ENCODE results near the gene CTNNA3.
"Not testable (repeated sequence)": the region's sequence is repeated elsewhere in the genome, so short reads cannot be mapped to it uniquely, and the experiment has no call there.

The CTNNA3 gene

GRCh38 chr10:67603701-67604100 is 92.3 kb downstream of the CTNNA3 start:
- DNase-seq (ENCODE audit: low spot score in 2 of 2) = no peak

GRCh38 chr10:67603086-67603485 is 92.9 kb downstream of the CTNNA3 start:
- in situ Hi-C loops (cut with MboI; ENCODE audit: low sequenced_read_pairs) = no loop called here
- Histone ChIP-seq H3K36me3 (replicated peaks) (no peaks in the 10 kb centered on the region), H3K9me3 (no peaks in the 10 kb centered on the region), H3K4me1 (peaks cover 9% of the 10 kb centered on the region), H3K4me3 (no peak overlapping the region), H3K27me3 (ENCODE audit: low read depth) (no peaks in the 10 kb centered on the region)
- no peak for DNase-seq (ENCODE audit: low spot score in 2 of 2)

More at GRCh38 chr10:67603701-67604100, 92.3 kb downstream of the CTNNA3 start:
- H3K4me1 ChIP-seq = peaks cover 9% of the 10 kb centered on the region
- H3K36me3 ChIP-seq (replicated peaks) = no peaks in the 10 kb centered on the region
- no peaks in the 10 kb centered on the region for H3K27me3 ChIP-seq (ENCODE audit: low read depth)
- in situ Hi-C loops (cut with MboI; ENCODE audit: low sequenced_read_pairs) = no loop called here
- H3K4me3 ChIP-seq = no peak overlapping the region
- no peaks in the 10 kb centered on the region for H3K9me3 ChIP-seq

- in situ Hi-C loops (cut with MboI; ENCODE audit: low sequenced_read_pairs) = no loop called here
- Histone ChIP-seq H3K4me1 (peaks cover 9% of the 10 kb centered on the region), H3K27me3 (ENCODE audit: low read depth) (no peaks in the 10 kb centered on the region), H3K9me3 (no peaks in the 10 kb centered on the region), H3K36me3 (replicated peaks) (no peaks in the 10 kb centered on the region), H3K4me3 (no peak overlapping the region)
- DNase-seq (ENCODE audit: low spot score in 2 of 2) = no peak
These were observed 93.6 kb downstream of the CTNNA3 start for GRCh38 chr10:67602268-67602950.

GRCh38 chr10:67599597-67599996 is 96.4 kb downstream of the CTNNA3 start:
- H3K4me3 ChIP-seq = no peak overlapping the region
- DNase-seq (ENCODE audit: low spot score in 2 of 2) = no peak
- in situ Hi-C loops (cut with MboI; ENCODE audit: low sequenced_read_pairs) = no loop called here

GRCh38 chr10:67596641-67597040 is 99.4 kb downstream of the CTNNA3 start:
- in situ Hi-C loops (cut with MboI; ENCODE audit: low sequenced_read_pairs) = no loop called here
- H3K4me3 ChIP-seq = no peak overlapping the region
- DNase-seq (ENCODE audit: low spot score in 2 of 2) = no peak

More at GRCh38 chr10:67599597-67599996, 96.4 kb downstream of the CTNNA3 start:
- no peaks in the 10 kb centered on the region; the same call in 1 of the 2 replicates for H3K9me3 ChIP-seq
- no peaks in the 10 kb centered on the region for H3K4me1 ChIP-seq
- H3K27me3 ChIP-seq (ENCODE audit: low read depth) = no peaks in the 10 kb centered on the region
- no peaks in the 10 kb centered on the region for H3K36me3 ChIP-seq (replicated peaks)

GRCh38 chr10:67587771-67588170 is 108.2 kb downstream of the CTNNA3 start:
- H3K4me1 ChIP-seq = no peaks in the 10 kb centered on the region
- DNase-seq (ENCODE audit: low spot score in 2 of 2) = no peak
- in situ Hi-C loops (cut with MboI; ENCODE audit: low sequenced_read_pairs) = no loop called here

More at GRCh38 chr10:67596641-67597040, 99.4 kb downstream of the CTNNA3 start:
- no peaks in the 10 kb centered on the region; the same call in 1 of the 2 replicates for H3K9me3 ChIP-seq
- no peaks in the 10 kb centered on the region for H3K27me3 ChIP-seq (ENCODE audit: low read depth)
- no peaks in the 10 kb centered on the region for H3K36me3 ChIP-seq (replicated peaks)
- H3K4me1 ChIP-seq = no peaks in the 10 kb centered on the region

GRCh38 chr10:67575532-67575931 is 120.5 kb downstream of the CTNNA3 start:
- H3K36me3 ChIP-seq (replicated peaks) = no peaks in the 10 kb centered on the region
- in situ Hi-C loops (cut with MboI; ENCODE audit: low sequenced_read_pairs) = no loop called here
- H3K27me3 ChIP-seq (ENCODE audit: low read depth) = no peaks in the 10 kb centered on the region; the same call in 1 of the 2 replicates
- DNase-seq (ENCODE audit: low spot score in 2 of 2) = no peak
- H3K4me1 ChIP-seq = no peaks in the 10 kb centered on the region
- no peak overlapping the region for H3K4me3 ChIP-seq
- H3K9me3 ChIP-seq = no peaks in the 10 kb centered on the region

More at GRCh38 chr10:67587771-67588170, 108.2 kb downstream of the CTNNA3 start:
- Histone ChIP-seq H3K27me3 (ENCODE audit: low read depth) (no peaks in the 10 kb centered on the region), H3K36me3 (replicated peaks) (no peaks in the 10 kb centered on the region), H3K4me3 (no peak overlapping the region), H3K9me3 (no peaks in the 10 kb centered on the region; the same call in 1 of the 2 replicates)

- no peak overlapping the region for H3K4me3 ChIP-seq
- H3K36me3 ChIP-seq (replicated peaks) = no peaks in the 10 kb centered on the region
- H3K27me3 ChIP-seq (ENCODE audit: low read depth) = no peaks in the 10 kb centered on the region; the same call in 1 of the 2 replicates
- H3K9me3 ChIP-seq = no peaks in the 10 kb centered on the region
- H3K4me1 ChIP-seq = no peaks in the 10 kb centered on the region
- in situ Hi-C loops (cut with MboI; ENCODE audit: low sequenced_read_pairs) = no loop called here
- DNase-seq (ENCODE audit: low spot score in 2 of 2) = no peak
These were observed 122.5 kb downstream of the CTNNA3 start for GRCh38 chr10:67573484-67573883.

- Histone ChIP-seq H3K9me3 (no peaks in the 10 kb centered on the region), H3K4me1 (no peaks in the 10 kb centered on the region), H3K4me3 (no peak overlapping the region), H3K27me3 (ENCODE audit: low read depth) (no peaks in the 10 kb centered on the region; the same call in 1 of the 2 replicates), H3K36me3 (replicated peaks) (no peaks in the 10 kb centered on the region)
- in situ Hi-C loops (cut with MboI; ENCODE audit: low sequenced_read_pairs) = no loop called here
- no peak for DNase-seq (ENCODE audit: low spot score in 2 of 2)
These were observed 124.5 kb downstream of the CTNNA3 start for GRCh38 chr10:67571503-67571902.

GRCh38 chr10:67558311-67558710 is 137.7 kb downstream of the CTNNA3 start:
- H3K36me3 ChIP-seq (replicated peaks); in situ Hi-C loops (cut with MboI; ENCODE audit: low sequenced_read_pairs); H3K4me3 ChIP-seq: not testable (repeated sequence)

GRCh38 chr10:67553254-67553653 is 142.7 kb downstream of the CTNNA3 start:
- Histone ChIP-seq H3K9me3 (no peaks in the 10 kb centered on the region), H3K36me3 (replicated peaks) (no peaks in the 10 kb centered on the region), H3K4me3 (no peak overlapping the region), H3K4me1 (no peaks in the 10 kb centered on the region; the same call in 1 of the 2 replicates), H3K27me3 (ENCODE audit: low read depth) (no peaks in the 10 kb centered on the region)
- in situ Hi-C loops (cut with MboI; ENCODE audit: low sequenced_read_pairs) = no loop called here
- no peak for DNase-seq (ENCODE audit: low spot score in 2 of 2)

More at GRCh38 chr10:67558311-67558710, 137.7 kb downstream of the CTNNA3 start:
- H3K9me3 ChIP-seq; DNase-seq (ENCODE audit: low spot score in 2 of 2); H3K4me1 ChIP-seq; H3K27me3 ChIP-seq (ENCODE audit: low read depth): not testable (repeated sequence)

- no peaks in the 10 kb centered on the region for H3K36me3 ChIP-seq (replicated peaks)
- no peak for DNase-seq (ENCODE audit: low spot score in 2 of 2)
- H3K27me3 ChIP-seq (ENCODE audit: low read depth) = no peaks in the 10 kb centered on the region
- no peak overlapping the region for H3K4me3 ChIP-seq
- H3K9me3 ChIP-seq = no peaks in the 10 kb centered on the region
- in situ Hi-C loops (cut with MboI; ENCODE audit: low sequenced_read_pairs) = no loop called here
- no peaks in the 10 kb centered on the region; the same call in 1 of the 2 replicates for H3K4me1 ChIP-seq
These were observed 145.1 kb downstream of the CTNNA3 start for GRCh38 chr10:67550838-67551402.

GRCh38 chr10:67550046-67550445 is 145.9 kb downstream of the CTNNA3 start:
- in situ Hi-C loops (cut with MboI; ENCODE audit: low sequenced_read_pairs) = no loop called here
- H3K4me1 ChIP-seq = no peaks in the 10 kb centered on the region; the same call in 1 of the 2 replicates
- DNase-seq (ENCODE audit: low spot score in 2 of 2) = no peak

GRCh38 chr10:67549390-67549789 is 146.6 kb downstream of the CTNNA3 start:
- H3K9me3 ChIP-seq = no peaks in the 10 kb centered on the region
- no peak for DNase-seq (ENCODE audit: low spot score in 2 of 2)
- H3K4me3 ChIP-seq = no peak overlapping the region
- H3K4me1 ChIP-seq = no peaks in the 10 kb centered on the region; the same call in 1 of the 2 replicates
- in situ Hi-C loops (cut with MboI; ENCODE audit: low sequenced_read_pairs) = no loop called here
- no peaks in the 10 kb centered on the region for H3K27me3 ChIP-seq (ENCODE audit: low read depth)
- H3K36me3 ChIP-seq (replicated peaks) = no peaks in the 10 kb centered on the region

More at GRCh38 chr10:67550046-67550445, 145.9 kb downstream of the CTNNA3 start:
- Histone ChIP-seq H3K9me3 (no peaks in the 10 kb centered on the region), H3K36me3 (replicated peaks) (no peaks in the 10 kb centered on the region), H3K27me3 (ENCODE audit: low read depth) (no peaks in the 10 kb centered on the region), H3K4me3 (no peak overlapping the region)

All from HAP-1 (cell line).